Measurements from ENCODE around the gene SUB1. TPM values are rescaled to one million over a fixed set of nuclear protein-coding genes. Genes with fewer than 3 reads are reported as not detected.

SUB1 gene
- total RNA-seq, 1 donor from 2014 or later, result 119 TPM

- Histone ChIP-seq H3K36me3 (peaks cover 95% of the 10 kb centered on the region), H3K27ac (no peak overlapping the region), H3K27me3 (ENCODE audit: low read depth) (no peaks in the 10 kb centered on the region), H3K4me1 (peaks cover 51% of the 10 kb centered on the region), H3K4me3 (no peak overlapping the region), H3K9me3 (no peaks in the 10 kb centered on the region)
- ATAC-seq (peak in 1 of 2 donors; percentile 47), DNase-seq (no peak)
- intact Hi-C loops (cut with DNase I), result no loop called here
- no peak for TF ChIP-seq CTCF (IDR thresholded peaks at IDR 0.05)
Measured at GRCh38 chr5:32598260-32598937, 13.0 kb downstream of the SUB1 start.

GRCh38 chr5:32598997-32599549 lies 13.7 kb downstream of the SUB1 start:
- DNase-seq (no peak), ATAC-seq (no peak)
- Histone ChIP-seq H3K4me1 (peaks cover 51% of the 10 kb centered on the region), H3K27ac (no peak overlapping the region), H3K4me3 (no peak overlapping the region), H3K9me3 (no peaks in the 10 kb centered on the region), H3K27me3 (ENCODE audit: low read depth) (no peaks in the 10 kb centered on the region), H3K36me3 (peaks cover 95% of the 10 kb centered on the region)
- intact Hi-C loops (cut with DNase I), result no loop called here
- TF ChIP-seq CTCF (IDR thresholded peaks at IDR 0.05), result no peak

GRCh38 chr5:32600054-32600622 lies 14.8 kb downstream of the SUB1 start:
- DNase-seq, result no peak
- intact Hi-C loops (cut with DNase I), result no loop called here
- Histone ChIP-seq H3K9me3 (no peaks in the 10 kb centered on the region), H3K4me1 (peaks cover 49% of the 10 kb centered on the region), H3K27me3 (ENCODE audit: low read depth) (no peaks in the 10 kb centered on the region), H3K27ac (no peak overlapping the region), H3K4me3 (no peak overlapping the region), H3K36me3 (peaks cover 93% of the 10 kb centered on the region)
- no peak for TF ChIP-seq CTCF (IDR thresholded peaks at IDR 0.05)
- peak in 1 of 2 donors; percentile 58 for ATAC-seq

GRCh38 chr5:32601623-32602295 lies 16.4 kb downstream of the SUB1 start:
- no peaks in the 10 kb centered on the region for H3K27me3 ChIP-seq (ENCODE audit: low read depth)
- no peaks in the 10 kb centered on the region for H3K9me3 ChIP-seq
- DNase-seq, result no peak
- no peak for TF ChIP-seq CTCF (IDR thresholded peaks at IDR 0.05)
- peaks cover 78% of the 10 kb centered on the region for H3K36me3 ChIP-seq
- H3K4me3 ChIP-seq, result no peak overlapping the region
- H3K27ac ChIP-seq, result no peak overlapping the region
- H3K4me1 ChIP-seq, result peaks cover 36% of the 10 kb centered on the region
- intact Hi-C loops (cut with DNase I), result no loop called here
- ATAC-seq, result no peak

- Histone ChIP-seq H3K27me3 (ENCODE audit: low read depth) (no peaks in the 10 kb centered on the region), H3K27ac (no peak overlapping the region), H3K4me1 (peaks cover 25% of the 10 kb centered on the region), H3K4me3 (no peak overlapping the region), H3K9me3 (no peaks in the 10 kb centered on the region), H3K36me3 (peaks cover 71% of the 10 kb centered on the region)
- intact Hi-C loops (cut with DNase I), result no loop called here
- no peak for DNase-seq
- TF ChIP-seq CTCF (IDR thresholded peaks at IDR 0.05), result no peak
- ATAC-seq, result no peak
Measured at GRCh38 chr5:32602906-32603305, 17.5 kb downstream of the SUB1 start.
